GM20431 (cell line): ENCODE data around the gene EXOC3L4.

Experiments
- in situ Hi-C: fragments of 300-500 bp; cut with MseI, MboI; formaldehyde crosslinking; loops from one replicate; pipeline ENCODE4 v1.15.0; 2020; ENCODE audit warnings: low sequenced_read_pairs; ENCODE audit not compliant: unreplicated experiment

EXOC3L4 gene

GRCh38 chr14:103089386-103090335, 4.9 kb upstream of the EXOC3L4 start:
- in situ Hi-C loops: loop anchor here (25.0 kb wide), 1 partner anchor 198 kb away; no protein-coding TSS in a partner anchor

- in situ Hi-C loops: loop anchor here (25.0 kb wide), 1 partner anchor 197 kb away; no protein-coding TSS in a partner anchor
Observed at GRCh38 chr14:103090481-103091020, 4.0 kb upstream of the EXOC3L4 start.

GRCh38 chr14:103091041-103091882, 3.3 kb upstream of the EXOC3L4 start:
- in situ Hi-C loops: loop anchor here (25.0 kb wide), 1 partner anchor 196 kb away; no protein-coding TSS in a partner anchor

- in situ Hi-C loops: loop anchor here (25.0 kb wide), 1 partner anchor 195 kb away; no protein-coding TSS in a partner anchor
Observed at GRCh38 chr14:103091883-103092222, 2.7 kb upstream of the EXOC3L4 start.

- in situ Hi-C loops: loop anchor here (25.0 kb wide), 1 partner anchor 193 kb away; no protein-coding TSS in a partner anchor
Observed at GRCh38 chr14:103093856-103094405, 594 bp upstream of the EXOC3L4 start.

GRCh38 chr14:103095210-103095778, 769 bp downstream of the EXOC3L4 start:
- in situ Hi-C loops: loop anchor here (25.0 kb wide), 1 partner anchor 192 kb away; no protein-coding TSS in a partner anchor

- in situ Hi-C loops: loop anchor here (25.0 kb wide), 1 partner anchor 191 kb away; no protein-coding TSS in a partner anchor
Observed at GRCh38 chr14:103096387-103096786, 1.9 kb downstream of the EXOC3L4 start.

- in situ Hi-C loops: loop anchor here (25.0 kb wide), 1 partner anchor 190 kb away; no protein-coding TSS in a partner anchor
Observed at GRCh38 chr14:103097244-103097993, 2.9 kb downstream of the EXOC3L4 start.

GRCh38 chr14:103097994-103098957, 3.8 kb downstream of the EXOC3L4 start:
- in situ Hi-C loops: loop anchor here (25.0 kb wide), 1 partner anchor 189 kb away; no protein-coding TSS in a partner anchor

- in situ Hi-C loops: loop anchor here (25.0 kb wide), 1 partner anchor 188 kb away; no protein-coding TSS in a partner anchor
Observed at GRCh38 chr14:103099081-103099732, 4.7 kb downstream of the EXOC3L4 start.

- in situ Hi-C loops: loop anchor here (25.0 kb wide), 1 partner anchor 187 kb away; no protein-coding TSS in a partner anchor
Observed at GRCh38 chr14:103099733-103100280, 5.3 kb downstream of the EXOC3L4 start.

GRCh38 chr14:103100281-103101121, 6.0 kb downstream of the EXOC3L4 start:
- in situ Hi-C loops: no loop called here

GRCh38 chr14:103101257-103101962, 6.9 kb downstream of the EXOC3L4 start:
- in situ Hi-C loops: no loop called here

- in situ Hi-C loops: no loop called here
Observed at GRCh38 chr14:103101963-103102688, 7.6 kb downstream of the EXOC3L4 start.
